CD14-positive monocyte (primary cell): ENCODE results near the gene PDXP. TPM values are rescaled to one million over a fixed set of nuclear protein-coding genes. Genes with fewer than 3 reads are reported as not detected.

Source experiments
- DNase-seq, 3 donors: peaks; one replicate each; pipeline ENCODE4 v3.0.0-alpha.2; 2011 to 2022
- H2AFZ ChIP-seq: 2 replicates; pipeline ENCODE4 v1.6.0; 2012; ENCODE audit warnings: mild to moderate bottlenecking, low read depth, low read length, inconsistent platforms; ENCODE audit not compliant: insufficient read depth, poor library complexity, severe bottlenecking
- H3K27ac ChIP-seq, 2 donors: 1 replicate in 1 of 2; 2 replicates in 1 of 2; pipeline ENCODE4 v1.5.1; 2012 to 2013; ENCODE audit warnings: low read length in 2 of 2, control low read depth in 1 of 2, inconsistent platforms in 1 of 2, low read depth in 1 of 2, mild to moderate bottlenecking in 1 of 2
- H3K27me3 ChIP-seq, 2 donors: one replicate each; pipeline versions ENCODE4 v1.6.0 to v1.6.1; 2011 to 2013; ENCODE audit warnings: low read length in 2 of 2; ENCODE audit not compliant: control insufficient read depth in 2 of 2, insufficient read depth in 2 of 2
- H3K36me3 ChIP-seq, 2 donors: replicated peaks in 1 of 2; 1 replicate in 1 of 2; 2 replicates in 1 of 2; pipeline versions ENCODE4 v1.5.1 to v1.6.1; 2012 to 2013; ENCODE audit warnings: low read length in 2 of 2, control low read depth in 1 of 2, inconsistent platforms in 1 of 2, mild to moderate bottlenecking in 1 of 2; ENCODE audit not compliant: insufficient read depth in 2 of 2, control insufficient read depth in 1 of 2
- H3K4me1 ChIP-seq, 2 donors: 1 replicate in 1 of 2; 2 replicates in 1 of 2; pipeline versions ENCODE4 v1.5.1 to v1.6.1; 2012 to 2013; ENCODE audit warnings: low read length in 2 of 2, control low read depth in 1 of 2, inconsistent platforms in 1 of 2, mild to moderate bottlenecking in 1 of 2, moderate library complexity in 1 of 2; ENCODE audit not compliant: insufficient read depth in 2 of 2, control insufficient read depth in 1 of 2
- H3K4me2 ChIP-seq: replicated peaks from 2 replicates; pipeline ENCODE3; 2012; ENCODE audit warnings: low read length, moderate library complexity, mild to moderate bottlenecking; ENCODE audit not compliant: poor library complexity, severe bottlenecking; ENCODE audit errors: extremely low read depth
- H3K4me3 ChIP-seq, 3 experiments: fragments of 200-600 bp in 1 of 3; sonication (generic) in 1 of 3; replicated peaks in 1 of 3; 1 replicate in 2 of 3; 2 replicates in 1 of 3; pipeline ENCODE4 v1.5.1; 2011 to 2013; ENCODE audit warnings: low read length in 3 of 3, mild to moderate bottlenecking in 3 of 3, control low read depth in 2 of 3, low read depth in 2 of 3, inconsistent platforms in 1 of 3, moderate library complexity in 1 of 3
- H3K79me2 ChIP-seq: 2 replicates; pipeline ENCODE4 v1.6.0; 2012; ENCODE audit warnings: mild to moderate bottlenecking, control low read depth, inconsistent platforms, low read length, moderate library complexity; ENCODE audit not compliant: insufficient read depth
- H3K9ac ChIP-seq: 2 replicates; pipeline ENCODE4 v1.6.0; 2017; ENCODE audit warnings: low read length, mild to moderate bottlenecking; ENCODE audit not compliant: insufficient read depth, poor library complexity, severe bottlenecking
- H3K9me3 ChIP-seq, 2 donors: replicated peaks in 1 of 2; 1 replicate in 1 of 2; 2 replicates in 1 of 2; pipeline versions ENCODE4 v1.5.1 to v1.6.1; 2012 to 2013; ENCODE audit warnings: low read length in 2 of 2, control low read depth in 1 of 2; ENCODE audit not compliant: control insufficient read depth in 1 of 2, insufficient read depth in 1 of 2
- H4K20me1 ChIP-seq: 2 replicates; pipeline ENCODE4 v1.6.0; 2012; ENCODE audit warnings: mild to moderate bottlenecking, low read length, control low read depth, moderate library complexity; ENCODE audit not compliant: insufficient read depth
- H3K27ac Mint-ChIP-seq, 7 donors: one replicate each; pipeline ENCODE4 v1.8.0; 2020; ENCODE audit warnings: mild to moderate bottlenecking in 7 of 7, mixed read lengths in 7 of 7, moderate library complexity in 6 of 7, inconsistent platforms in 2 of 7
- H3K27me3 Mint-ChIP-seq, 3 donors: one replicate each; pipeline ENCODE4 v1.8.0; 2021 to 2022; ENCODE audit warnings: low read depth in 3 of 3, mild to moderate bottlenecking in 3 of 3, mixed read lengths in 3 of 3, moderate library complexity in 3 of 3, inconsistent platforms in 1 of 3
- H3K36me3 Mint-ChIP-seq, 2 donors: one replicate each; pipeline ENCODE4 v1.8.0; 2020; ENCODE audit warnings: mixed read lengths in 2 of 2, inconsistent platforms in 1 of 2, mild to moderate bottlenecking in 1 of 2
- H3K4me1 Mint-ChIP-seq: one replicate; pipeline ENCODE4 v1.8.0; 2020; ENCODE audit warnings: mild to moderate bottlenecking, mixed read lengths
- H3K4me3 Mint-ChIP-seq, 2 donors: one replicate each; pipeline ENCODE4 v1.8.0; 2020; ENCODE audit warnings: mild to moderate bottlenecking in 2 of 2, mixed read lengths in 2 of 2, moderate library complexity in 1 of 2
- H3K9me3 Mint-ChIP-seq, 7 donors: one replicate each; pipeline ENCODE4 v1.8.0; 2020 to 2022; ENCODE audit warnings: mixed read lengths in 7 of 7, mild to moderate bottlenecking in 6 of 7, moderate library complexity in 6 of 7, inconsistent platforms in 2 of 7
- WGBS: methylation state at CpG from one replicate; pipeline ENCODE4 v1.1.5; 2013; ENCODE audit warnings: missing lambda C conversion rate; ENCODE audit not compliant: insufficient coverage; 5-methylcytosine and 5-hydroxymethylcytosine counted together
- intact Hi-C, 2 donors: fragments of 100-400 bp; cut with micrococcal nuclease; formaldehyde crosslinking; loops; one replicate each; pipeline versions ENCODE4 v1.15.0 to v1.15.1; 2023
- polyA plus RNA-seq, 3 donors: library from polyadenylated mRNA; depleted of rRNA in 1 of 3; unstranded in 2 of 3; stranded (reverse) in 1 of 3; fragments of 300-500 nt in 2 of 3; fragments of >200 nt in 1 of 3; fragmentation: Illumina TruSeq in 2 of 3; gene quantifications; 1 replicate in 2 of 3; 2 replicates in 1 of 3; pipeline ENCODE4 v1.2.3, GENCODE V29; 2012 to 2021
- TF ChIP-seq, protein P1 (sequence below): fragments of 200-600 bp; IDR thresholded peaks from one replicate; pipeline ENCODE4 v1.8.0; 2022; ENCODE audit warnings: antibody characterized with exemption, mild to moderate bottlenecking

The PDXP gene
- polyA plus RNA-seq, 3 donors = 1.0 to 4.7 (median 4.3) TPM

DNA sequence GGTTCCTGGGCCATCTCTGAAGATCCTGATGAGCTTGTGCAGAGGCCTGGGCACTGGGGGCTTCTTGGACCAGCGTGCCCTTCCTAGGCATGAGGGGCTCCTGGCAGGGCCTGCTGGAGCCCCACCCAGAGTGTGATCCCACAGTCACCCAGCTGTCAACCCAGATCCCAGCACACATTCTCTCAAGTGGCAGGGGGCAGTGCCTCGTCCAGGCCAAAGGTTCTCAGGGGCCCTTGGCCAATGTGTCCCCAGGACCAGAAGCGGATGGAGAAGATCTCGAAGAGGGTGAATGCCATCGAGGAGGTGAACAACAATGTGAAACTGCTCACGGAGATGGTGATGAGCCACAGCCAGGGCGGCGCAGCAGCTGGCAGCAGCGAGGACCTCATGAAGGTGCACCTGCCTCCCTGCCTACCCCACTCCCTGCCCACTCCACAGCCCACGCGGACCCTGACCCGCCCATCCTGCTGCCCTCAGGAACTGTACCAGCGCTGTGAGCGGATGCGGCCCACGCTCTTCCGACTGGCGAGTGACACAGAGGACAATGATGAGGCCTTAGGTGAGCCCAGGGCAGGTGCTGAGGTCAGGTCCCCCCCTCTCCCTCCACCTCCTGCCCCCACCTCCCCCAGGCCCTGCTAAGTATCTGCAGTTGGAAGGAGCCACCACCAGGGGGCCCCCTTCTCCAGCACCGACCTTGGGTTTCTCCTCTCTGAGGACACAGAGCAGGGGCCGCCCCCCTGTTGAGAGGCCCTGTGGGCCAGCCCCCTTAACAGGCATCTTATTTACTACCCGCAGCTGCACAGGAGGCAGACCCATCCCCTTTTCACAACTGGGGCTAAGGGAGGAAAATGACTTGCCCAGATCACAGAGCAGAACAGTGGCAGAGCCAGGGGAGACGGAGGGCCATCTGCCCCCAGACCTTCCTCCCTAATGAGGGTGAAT, 35.2 kb upstream of the PDXP start:
- Histone ChIP-seq H3K9ac (no peak overlapping the region), H3K27ac (peak overlapping the region in 1 of 2 donors; percentile 20), H3K27me3 (no peaks in the 10 kb centered on the region), H3K4me2 (no peak overlapping the region), H3K9me3 (no peaks in the 10 kb centered on the region), H3K79me2 (no peaks in the 10 kb centered on the region), H2AFZ (no peak overlapping the region), H4K20me1 (peaks cover 6% of the 10 kb centered on the region), H3K4me1 (peaks cover 28 to 33% of the 10 kb centered on the region in 2 donors), H3K36me3 (peaks cover 50 to 69% of the 10 kb centered on the region in 2 donors), H3K4me3 (no peak overlapping the region)
- H3K36me3 Mint-ChIP-seq = peaks cover 59 to 77% of the 10 kb centered on the region in 2 donors
- TF ChIP-seq, protein P1, sequence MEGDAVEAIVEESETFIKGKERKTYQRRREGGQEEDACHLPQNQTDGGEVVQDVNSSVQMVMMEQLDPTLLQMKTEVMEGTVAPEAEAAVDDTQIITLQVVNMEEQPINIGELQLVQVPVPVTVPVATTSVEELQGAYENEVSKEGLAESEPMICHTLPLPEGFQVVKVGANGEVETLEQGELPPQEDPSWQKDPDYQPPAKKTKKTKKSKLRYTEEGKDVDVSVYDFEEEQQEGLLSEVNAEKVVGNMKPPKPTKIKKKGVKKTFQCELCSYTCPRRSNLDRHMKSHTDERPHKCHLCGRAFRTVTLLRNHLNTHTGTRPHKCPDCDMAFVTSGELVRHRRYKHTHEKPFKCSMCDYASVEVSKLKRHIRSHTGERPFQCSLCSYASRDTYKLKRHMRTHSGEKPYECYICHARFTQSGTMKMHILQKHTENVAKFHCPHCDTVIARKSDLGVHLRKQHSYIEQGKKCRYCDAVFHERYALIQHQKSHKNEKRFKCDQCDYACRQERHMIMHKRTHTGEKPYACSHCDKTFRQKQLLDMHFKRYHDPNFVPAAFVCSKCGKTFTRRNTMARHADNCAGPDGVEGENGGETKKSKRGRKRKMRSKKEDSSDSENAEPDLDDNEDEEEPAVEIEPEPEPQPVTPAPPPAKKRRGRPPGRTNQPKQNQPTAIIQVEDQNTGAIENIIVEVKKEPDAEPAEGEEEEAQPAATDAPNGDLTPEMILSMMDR = peak; percentile 99
- H3K27me3 Mint-ChIP-seq = peaks cover 0 to 1% (median 0%) of the 10 kb centered on the region in 3 donors
- H3K4me3 Mint-ChIP-seq = no peak overlapping the region
- no peaks in the 10 kb centered on the region for H3K9me3 Mint-ChIP-seq
- intact Hi-C loops = no loop called here
- WGBS = 72% methylated on average over 20 of the region's 22 CpGs
- peak in 2 of 3 donors; percentile 64 to 66 for DNase-seq
- H3K27ac Mint-ChIP-seq = peak overlapping the region in 6 of 7 donors; percentile 26 to 88 (median 84)
- H3K4me1 Mint-ChIP-seq = peaks cover 32% of the 10 kb centered on the region

DNA sequence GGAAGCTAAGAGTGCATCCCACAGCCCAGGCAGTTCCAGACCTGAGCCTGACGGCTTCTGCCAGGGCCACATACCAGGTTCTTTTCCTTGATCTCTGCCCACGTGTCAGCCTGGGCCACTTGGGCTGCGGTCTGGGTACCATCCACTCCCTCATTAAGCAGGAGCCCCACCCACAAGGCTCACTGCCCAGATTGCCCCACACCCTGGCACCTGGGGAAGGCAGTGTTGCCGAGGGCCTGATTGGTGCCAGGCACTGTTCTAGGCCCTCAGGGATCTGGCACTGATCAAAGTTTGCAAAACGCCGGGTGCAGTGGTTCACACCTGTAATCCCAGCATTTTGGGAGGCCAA, 34.5 kb upstream of the PDXP start:
- WGBS = 83% methylated on average over 3 of the region's 6 CpGs
- intact Hi-C loops = no loop called here
- peaks cover 37% of the 10 kb centered on the region for H3K4me1 Mint-ChIP-seq

More for the DNA sequence above, 34.5 kb upstream of the PDXP start:
- no peak overlapping the region for H3K9ac ChIP-seq
- TF ChIP-seq, protein P1 = no peak
- H2AFZ ChIP-seq = no peak overlapping the region
- H3K79me2 ChIP-seq = peaks cover 2% of the 10 kb centered on the region
- H3K36me3 ChIP-seq = peaks cover 47 to 68% of the 10 kb centered on the region in 2 donors
- peak overlapping the region in 1 of 7 donors; percentile 88 for H3K27ac Mint-ChIP-seq
- no peaks in the 10 kb centered on the region for H3K9me3 ChIP-seq
- peaks cover 0 to 1% (median 0%) of the 10 kb centered on the region in 3 donors for H3K27me3 Mint-ChIP-seq
- H3K9me3 Mint-ChIP-seq = no peaks in the 10 kb centered on the region
- H3K4me2 ChIP-seq = no peak overlapping the region
- H3K4me1 ChIP-seq = peaks cover 30 to 33% of the 10 kb centered on the region in 2 donors
- no peak overlapping the region for H3K27ac ChIP-seq
- H4K20me1 ChIP-seq = peaks cover 6% of the 10 kb centered on the region
- H3K4me3 Mint-ChIP-seq = no peak overlapping the region
- no peak overlapping the region for H3K4me3 ChIP-seq
- H3K36me3 Mint-ChIP-seq = peaks cover 58 to 77% of the 10 kb centered on the region in 2 donors
- H3K27me3 ChIP-seq = no peaks in the 10 kb centered on the region
- no peak for DNase-seq
